Stimulated activated CD8-positive, alpha-beta memory T cell treated with anti-CD3 and anti-CD28 coated beads, Interleukin-7, amount 100 ng/mL, for 48 hours (primary cell): ENCODE data around the gene RET.
"Not testable (repeated sequence)": the region's sequence is repeated elsewhere in the genome, so short reads cannot be mapped to it uniquely, and the experiment has no call there.

ENCODE experiments used
- DNase-seq, 2 donors: peaks; one replicate each; pipeline ENCODE4 v3.0.0-alpha.2; 2020; ENCODE audit warnings: low read depth in 1 of 2; ENCODE audit errors: extremely low read depth in 1 of 2

The RET gene

GRCh38 chr10:43131906-43132305, 55.0 kb downstream of the RET start:
- DNase-seq, result no peak

- no peak for DNase-seq
Observed at GRCh38 chr10:43132867-43133787, 56.3 kb downstream of the RET start.

GRCh38 chr10:43134126-43134905, 57.4 kb downstream of the RET start:
- no peak for DNase-seq

- no peak for DNase-seq
Observed at GRCh38 chr10:43135064-43135463, 58.2 kb downstream of the RET start.

GRCh38 chr10:43135656-43136055, 58.8 kb downstream of the RET start:
- DNase-seq, result no peak

- DNase-seq, result no peak
Observed at GRCh38 chr10:43136432-43136831, 59.6 kb downstream of the RET start.

GRCh38 chr10:43136995-43137716, 60.3 kb downstream of the RET start:
- DNase-seq, result no peak

- peak; percentile 18 to 22 for DNase-seq
Observed at GRCh38 chr10:43137717-43138020, 60.8 kb downstream of the RET start.

- DNase-seq, result peak; percentile 71 to 84
Observed at GRCh38 chr10:43138021-43138756, 61.3 kb downstream of the RET start, which contains the start of gene CSGALNACT2. Gene CSGALNACT2, plus strand, starts transcription at chr10:43138445. Its CDS starts 16,705 bp downstream, at chr10:43155150.

GRCh38 chr10:43138757-43139241, 61.9 kb downstream of the RET start:
- DNase-seq, result peak; percentile 27 to 43

GRCh38 chr10:43141421-43141820, 64.6 kb downstream of the RET start:
- DNase-seq, result no peak

GRCh38 chr10:43145311-43145710, 68.4 kb downstream of the RET start:
- no peak for DNase-seq

- not testable (repeated sequence) for DNase-seq
Observed at GRCh38 chr10:43145936-43146335, 69.1 kb downstream of the RET start.

GRCh38 chr10:43151371-43151770, 74.5 kb downstream of the RET start:
- DNase-seq, result no peak

GRCh38 chr10:43153901-43154300, 77.0 kb downstream of the RET start:
- no peak for DNase-seq

- no peak for DNase-seq
Observed at GRCh38 chr10:43155221-43155620, 78.4 kb downstream of the RET start.

GRCh38 chr10:43155741-43156140, 78.9 kb downstream of the RET start:
- no peak for DNase-seq

GRCh38 chr10:43156590-43157341, 79.9 kb downstream of the RET start:
- DNase-seq, result no peak

GRCh38 chr10:43158636-43159035, 81.8 kb downstream of the RET start:
- no peak for DNase-seq
